NK-92 (cell line): ENCODE results near the gene METTL6.
"Not testable (repeated sequence)": the region's sequence is repeated elsewhere in the genome, so short reads cannot be mapped to it uniquely, and the experiment has no call there.

Experiments used
- DNase-seq: peaks from one replicate; lab custom pipeline; 2025; ENCODE audit not compliant: unreplicated experiment; lab: John Stamatoyannopoulos, UW

The METTL6 gene

GRCh38 chr3:15427182-15427880 lies at the start of gene METTL6, which contains the start of gene EAF1:
METTL6 (minus strand) TSS chr3:15427544; CDS start chr3:15426511, 1,033 bp downstream.
EAF1 (plus strand) TSS chr3:15427598; CDS start chr3:15427780, 182 bp downstream.
- DNase-seq, result peak; percentile 6

GRCh38 chr3:15476378-15476777 lies 49.0 kb upstream of the METTL6 start:
- DNase-seq, result no peak

- no peak for DNase-seq
Measured at GRCh38 chr3:15475161-15475560, 47.8 kb upstream of the METTL6 start.

GRCh38 chr3:15471861-15472260 lies 44.5 kb upstream of the METTL6 start:
- DNase-seq, result no peak

- DNase-seq, result no peak
Measured at GRCh38 chr3:15470849-15471248, 43.5 kb upstream of the METTL6 start.

GRCh38 chr3:15470261-15470660 lies 42.9 kb upstream of the METTL6 start:
- DNase-seq, result no peak

GRCh38 chr3:15467227-15468181 lies 40.2 kb upstream of the METTL6 start:
- no peak for DNase-seq

- no peak for DNase-seq
Measured at GRCh38 chr3:15465876-15466585, 38.7 kb upstream of the METTL6 start.

- DNase-seq, result no peak
Measured at GRCh38 chr3:15462451-15462850, 35.1 kb upstream of the METTL6 start.

GRCh38 chr3:15460891-15461531 lies 33.7 kb upstream of the METTL6 start:
- DNase-seq, result no peak

GRCh38 chr3:15458212-15458780 lies 31.0 kb upstream of the METTL6 start:
- no peak for DNase-seq

GRCh38 chr3:15456915-15457314 lies 29.6 kb upstream of the METTL6 start:
- DNase-seq, result not testable (repeated sequence)

- DNase-seq, result no peak
Measured at GRCh38 chr3:15456321-15456720, 29.0 kb upstream of the METTL6 start.

- DNase-seq, result no peak
Measured at GRCh38 chr3:15455756-15456155, 28.4 kb upstream of the METTL6 start.

- DNase-seq, result no peak
Measured at GRCh38 chr3:15454965-15455364, 27.6 kb upstream of the METTL6 start.

- DNase-seq, result no peak
Measured at GRCh38 chr3:15453991-15454625, 26.8 kb upstream of the METTL6 start.

- no peak for DNase-seq
Measured at GRCh38 chr3:15453501-15453900, 26.2 kb upstream of the METTL6 start.

- no peak for DNase-seq
Measured at GRCh38 chr3:15452961-15453360, 25.6 kb upstream of the METTL6 start.

GRCh38 chr3:15452156-15452555 lies 24.8 kb upstream of the METTL6 start:
- DNase-seq, result no peak
